ENCODE measurements around the gene DPM3.

- TF ChIP-seq POLR2A (IDR thresholded peaks at IDR 0.05) = no peak
- no peak for TF ChIP-seq CTCF (IDR thresholded peaks at IDR 0.05)
Measured at GRCh38 chr1:155158991-155159390, 18.7 kb upstream of the DPM3 start.

All from right lobe of liver (tissue), 4 donors.